Heart left ventricle (tissue), 16 donors: ENCODE measurements around the gene CRACDL. TPM values are rescaled to one million over a fixed set of nuclear protein-coding genes. Genes with fewer than 3 reads are reported as not detected.
A peak's percentile ranks its signal among the peaks of the same experiment; 100 is the strongest.

ENCODE experiments used
- ATAC-seq, 4 donors: fragments of 200-7000 bp; cut with Tn5 transposase; one replicate each; pipeline ENCODE4 v1.9.1; 2020 to 2022; ENCODE audit warnings: moderate library complexity in 4 of 4, mild to moderate bottlenecking in 3 of 4, moderate number of reproducible peaks in 1 of 4
- DNase-seq, 5 donors: peaks; one replicate each; pipeline ENCODE4 v3.0.0-alpha.2; 2020
- H3K27ac ChIP-seq, 12 donors: fragments of 200-600 bp; sonication (generic) in 4 of 12; one replicate each; pipeline versions ENCODE4 v1.5.0 to v1.8.0; 2016 to 2022; ENCODE audit warnings: mild to moderate bottlenecking in 2 of 12
- H3K27me3 ChIP-seq, 9 donors: fragments of 200-600 bp; sonication (generic) in 2 of 9; one replicate each; pipeline versions ENCODE4 v1.5.1 to v1.8.0; 2016 to 2022; ENCODE audit warnings: mild to moderate bottlenecking in 3 of 9
- H3K36me3 ChIP-seq, 9 donors: fragments of 200-600 bp; sonication (generic) in 2 of 9; one replicate each; pipeline versions ENCODE4 v1.5.0 to v1.8.0; 2018 to 2022; ENCODE audit warnings: mild to moderate bottlenecking in 2 of 9
- H3K4me1 ChIP-seq, 12 donors: fragments of 200-600 bp; sonication (generic) in 4 of 12; one replicate each; pipeline versions ENCODE4 v1.5.0 to v1.8.0; 2016 to 2022; ENCODE audit warnings: mild to moderate bottlenecking in 3 of 12
- H3K4me3 ChIP-seq, 12 donors: fragments of 200-600 bp; sonication (generic) in 4 of 12; one replicate each; pipeline versions ENCODE4 v1.5.0 to v1.8.0; 2017 to 2022; ENCODE audit warnings: mild to moderate bottlenecking in 9 of 12, moderate library complexity in 4 of 12
- H3K9me3 ChIP-seq, 12 donors: fragments of 200-600 bp; sonication (generic) in 4 of 12; one replicate each; pipeline versions ENCODE4 v1.5.0 to v1.8.0; 2016 to 2022; ENCODE audit warnings: mild to moderate bottlenecking in 1 of 12
- POLR2A ChIP-seq, 2 donors: fragments of 450-650 bp; IDR thresholded peaks; one replicate each; pipeline ENCODE4 v1.6.1; 2017; ENCODE audit warnings: antibody characterized with exemption in 2 of 2, mild to moderate bottlenecking in 2 of 2, moderate library complexity in 2 of 2
- WGBS, 4 donors: extraction: QIAGEN DNeasy Blood & Tissue Kit in 2 of 4; methylation state at CpG; one replicate each; pipeline versions ENCODE4 v1.1.5 to v1.1.7; 2013 to 2018; 5-methylcytosine and 5-hydroxymethylcytosine counted together
- intact Hi-C, 10 donors: fragments of 100-400 bp; cut with DNase I; formaldehyde crosslinking; loops; one replicate each; pipeline versions ENCODE4 v1.11.1 to v1.14.2; 2022
- long read RNA-seq, 3 donors: library from polyadenylated mRNA; unstranded; transcript quantifications; one replicate each; pipeline ENCODE4 v2.0.0, GENCODE V29; 2020 to 2021
- polyA plus RNA-seq, 2 donors: library from polyadenylated mRNA; stranded (reverse); fragments of 200-250 nt; gene quantifications; one replicate each; pipeline ENCODE4 v1.2.3, GENCODE V29; 2013
- total RNA-seq, 9 donors: library from RNA; depleted of rRNA in 2 of 9; stranded (reverse); fragments of >200 nt in 2 of 9; fragmentation: NEBNext Ultra II Directional in 3 of 9; extraction: Animal tissue kit (Norgen Biotek cat#: 25700) in 3 of 9; gene quantifications; one replicate each; pipeline versions ENCODE4 v1.1.0 to v1.2.4, GENCODE V29; 2016 to 2023
- TF ChIP-seq, protein P1 (sequence below), 12 donors: fragments of 200-600 bp; sonication (generic) in 4 of 12; IDR thresholded peaks; one replicate each; pipeline versions ENCODE4 v1.5.0 to v1.8.0; 2018 to 2022; ENCODE audit warnings: antibody characterized with exemption in 12 of 12, mild to moderate bottlenecking in 5 of 12
- donor health status: ischemic (EF 13 %, LVEDD 7.1; RV severe dilation, severe dysfunction).
- donor health status: healthy with polysubstance abuse.
- donor health status: DM: no; HTN: yes; CAD: no.
- donor health status: DM: no; HTN: no; CAD: no.
- donor health status: ischemic (EF 25% LVEDD 6.9; RV normal size, moderate dysfunction).
- donor health status: ischemic (EF 25% LVEDD 5.7; RV mildly dilated, moderate dysfunction).
- donor health status: healthy.
- donor health status: DM: yes; HTN: yes; CAD: no.
- donor health status: ischemic (EF 35%, LVEDD 5.7; RV mildly dilated, moderate dysfunction).
- donor health status: nonischemic (EF 11% LVEDD 7.7; RV severe dilation, severe dysfunction).
- donor health status: DM: yes; HTN: yes; CAD: no.
- donor health status: PGD.
- donor health status: ischemic (EF 29% LVEDD 5.4; RV normal size, mild dysfunction).
- donor health status: nonischemic (EF 23%, LVEDD 6.1; RV moderate dilation, normal function).

The CRACDL gene, protein sequence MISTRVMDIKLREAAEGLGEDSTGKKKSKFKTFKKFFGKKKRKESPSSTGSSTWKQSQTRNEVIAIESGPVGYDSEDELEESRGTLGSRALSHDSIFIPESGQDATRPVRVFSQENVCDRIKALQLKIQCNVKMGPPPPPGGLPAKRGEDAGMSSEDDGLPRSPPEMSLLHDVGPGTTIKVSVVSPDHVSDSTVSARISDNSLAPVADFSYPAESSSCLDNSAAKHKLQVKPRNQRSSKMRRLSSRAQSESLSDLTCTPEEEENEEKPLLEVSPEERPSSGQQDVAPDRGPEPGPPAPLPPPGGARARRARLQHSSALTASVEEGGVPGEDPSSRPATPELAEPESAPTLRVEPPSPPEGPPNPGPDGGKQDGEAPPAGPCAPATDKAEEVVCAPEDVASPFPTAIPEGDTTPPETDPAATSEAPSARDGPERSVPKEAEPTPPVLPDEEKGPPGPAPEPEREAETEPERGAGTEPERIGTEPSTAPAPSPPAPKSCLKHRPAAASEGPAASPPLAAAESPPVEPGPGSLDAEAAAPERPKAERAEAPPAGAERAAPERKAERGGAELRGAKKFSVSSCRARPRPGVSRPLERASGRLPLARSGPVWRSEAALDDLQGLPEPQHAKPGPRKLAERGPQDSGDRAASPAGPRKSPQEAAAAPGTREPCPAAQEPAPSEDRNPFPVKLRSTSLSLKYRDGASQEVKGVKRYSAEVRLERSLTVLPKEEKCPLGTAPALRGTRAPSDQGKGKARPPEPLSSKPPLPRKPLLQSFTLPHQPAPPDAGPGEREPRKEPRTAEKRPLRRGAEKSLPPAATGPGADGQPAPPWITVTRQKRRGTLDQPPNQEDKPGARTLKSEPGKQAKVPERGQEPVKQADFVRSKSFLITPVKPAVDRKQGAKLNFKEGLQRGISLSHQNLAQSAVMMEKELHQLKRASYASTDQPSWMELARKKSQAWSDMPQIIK
- total RNA-seq: 1 to 10 TPM; 1.1 to 6.4 (median 2.9) TPM
- 1 to 10 TPM; 1.7 to 7.4 TPM for polyA plus RNA-seq
- long read RNA-seq, donor 1, partial matches to known transcripts: 10 of 13 reads
- long read RNA-seq, donor 1, other reads (novel, unspliced or antisense): 3 of 13 reads
- long read RNA-seq, donor 2, partial matches to known transcripts: 0 of 1 reads
- long read RNA-seq, donor 2, other reads (novel, unspliced or antisense): 1 of 1 reads
- long read RNA-seq, donor 3, partial matches to known transcripts: 5 of 7 reads
- long read RNA-seq, donor 3, other reads (novel, unspliced or antisense): 2 of 7 reads

DNA sequence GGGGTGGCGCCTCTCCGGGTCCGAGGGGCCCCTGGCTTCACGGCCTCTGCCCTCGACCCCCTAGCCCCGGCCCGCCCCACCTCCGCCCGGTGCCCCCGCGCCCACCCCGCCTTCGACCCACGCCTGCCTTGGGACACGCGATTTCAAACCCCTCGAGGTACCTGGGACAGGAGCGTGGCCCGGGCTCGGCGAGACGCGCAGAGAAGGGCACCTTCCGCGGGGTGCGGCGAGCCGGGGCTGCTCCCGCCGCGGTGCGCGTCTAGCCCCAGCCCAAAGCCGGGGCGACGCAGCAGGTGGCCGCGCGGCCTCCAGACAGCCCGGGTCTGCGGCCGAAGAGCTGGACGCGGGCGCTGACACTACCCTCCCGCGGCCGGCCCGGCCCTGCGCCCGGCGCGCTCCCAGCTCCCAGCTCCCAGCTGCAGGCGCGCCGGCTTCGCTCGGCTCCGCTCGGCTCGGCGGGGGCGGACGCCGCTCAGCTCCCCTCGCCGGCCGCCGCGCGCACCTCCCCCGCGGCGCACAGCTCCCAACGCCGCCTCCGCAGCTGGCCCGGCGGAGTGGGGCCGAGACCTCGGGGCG, at the start of gene CRACDL:
Gene CRACDL (minus strand): TSS at position 449 of the 576 bp plus-strand sequence. CDS start 89,425 bp downstream, outside the sequence.
- Histone ChIP-seq H3K27me3 (peaks cover 12 to 61% (median 36%) of the 10 kb centered on the region in 9 donors), H3K4me3 (peak within 1 kb of the TSS; percentile 26 to 58 (median 46))

DNA sequence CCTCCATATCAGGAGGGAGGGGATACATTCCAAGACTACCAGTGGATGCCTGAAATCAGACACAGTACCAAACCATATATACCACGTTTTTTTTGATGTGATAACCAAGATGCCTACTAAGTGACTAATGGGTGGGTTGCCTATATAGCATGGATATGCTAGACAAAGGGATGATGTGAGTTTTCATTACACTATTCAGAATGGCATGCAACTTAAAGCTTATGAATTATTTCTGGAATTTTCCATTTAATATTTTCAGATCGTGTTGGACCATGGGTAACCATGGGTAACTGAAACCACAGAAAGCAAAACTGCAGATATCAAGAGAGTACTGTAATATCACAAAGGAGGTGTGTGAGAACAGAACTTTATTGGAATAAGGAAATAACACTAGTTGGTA, 39.6 kb upstream of the CRACDL start:
- 51 to 62% (median 58%) methylated on average over 2 of the region's 2 CpGs for WGBS, 4 donors
- ATAC-seq: no peak
- intact Hi-C loops: no loop called here
- H3K9me3 ChIP-seq: peaks cover 0 to 42% (median 18%) of the 10 kb centered on the region in 12 donors
- H3K4me1 ChIP-seq: no peaks in the 10 kb centered on the region
- H3K27ac ChIP-seq: no peak overlapping the region
- H3K4me3 ChIP-seq: no peak overlapping the region
- no peak for DNase-seq
- H3K27me3 ChIP-seq: no peaks in the 10 kb centered on the region
- H3K36me3 ChIP-seq: no peaks in the 10 kb centered on the region
- TF ChIP-seq, protein P1, sequence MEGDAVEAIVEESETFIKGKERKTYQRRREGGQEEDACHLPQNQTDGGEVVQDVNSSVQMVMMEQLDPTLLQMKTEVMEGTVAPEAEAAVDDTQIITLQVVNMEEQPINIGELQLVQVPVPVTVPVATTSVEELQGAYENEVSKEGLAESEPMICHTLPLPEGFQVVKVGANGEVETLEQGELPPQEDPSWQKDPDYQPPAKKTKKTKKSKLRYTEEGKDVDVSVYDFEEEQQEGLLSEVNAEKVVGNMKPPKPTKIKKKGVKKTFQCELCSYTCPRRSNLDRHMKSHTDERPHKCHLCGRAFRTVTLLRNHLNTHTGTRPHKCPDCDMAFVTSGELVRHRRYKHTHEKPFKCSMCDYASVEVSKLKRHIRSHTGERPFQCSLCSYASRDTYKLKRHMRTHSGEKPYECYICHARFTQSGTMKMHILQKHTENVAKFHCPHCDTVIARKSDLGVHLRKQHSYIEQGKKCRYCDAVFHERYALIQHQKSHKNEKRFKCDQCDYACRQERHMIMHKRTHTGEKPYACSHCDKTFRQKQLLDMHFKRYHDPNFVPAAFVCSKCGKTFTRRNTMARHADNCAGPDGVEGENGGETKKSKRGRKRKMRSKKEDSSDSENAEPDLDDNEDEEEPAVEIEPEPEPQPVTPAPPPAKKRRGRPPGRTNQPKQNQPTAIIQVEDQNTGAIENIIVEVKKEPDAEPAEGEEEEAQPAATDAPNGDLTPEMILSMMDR (IDR thresholded peaks at IDR 0.05): no peak
- TF ChIP-seq POLR2A (IDR thresholded peaks at IDR 0.05): no peak

More for the DNA sequence above, at the start of gene CRACDL:
- Histone ChIP-seq H3K36me3 (no peaks in the 10 kb centered on the region), H3K9me3 (no peaks in the 10 kb centered on the region), H3K4me1 (peaks cover 0 to 24% (median 6%) of the 10 kb centered on the region in 12 donors), H3K27ac (no peak within 1 kb of the TSS)
- intact Hi-C loops: no loop called here
- 0 to 14% (median 1%) methylated on average over 19 to 82 of the region's 82 CpGs for WGBS, 4 donors
- TF ChIP-seq, protein P1 (IDR thresholded peaks at IDR 0.05): no peak
- no peak for TF ChIP-seq POLR2A (IDR thresholded peaks at IDR 0.05)
- ATAC-seq (peak in 2 of 4 donors; percentile 60 to 65), DNase-seq (no peak)

DNA sequence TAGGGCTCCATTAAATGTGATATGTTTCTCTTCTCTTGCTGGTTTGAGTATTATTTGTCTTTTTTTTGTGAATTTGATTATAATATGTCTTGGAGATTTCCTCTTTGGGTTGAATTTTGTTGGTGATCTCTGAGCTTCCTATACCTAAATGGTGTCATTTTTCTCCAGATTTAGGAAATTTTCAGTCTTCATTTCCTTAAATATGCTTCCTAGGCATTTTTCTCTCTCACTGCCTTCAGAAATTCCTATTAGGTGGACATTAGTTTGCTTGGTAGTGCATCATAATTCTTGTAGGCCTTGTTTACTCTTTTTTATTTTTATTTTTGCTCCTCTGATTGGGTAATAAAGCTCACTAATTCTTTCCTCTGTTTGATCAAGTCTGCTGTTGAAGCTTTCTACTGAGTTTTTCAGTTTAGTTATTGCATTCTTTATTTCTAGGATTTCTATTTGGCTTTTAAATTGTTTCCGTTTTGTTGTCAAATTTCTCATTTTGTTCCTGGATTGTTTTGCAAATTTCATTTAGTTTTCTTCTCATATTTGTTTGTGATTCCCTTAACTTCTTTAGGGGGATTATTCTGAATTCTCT, 36.6 kb upstream of the CRACDL start:
- Histone ChIP-seq H3K4me3 (no peak overlapping the region), H3K27ac (no peak overlapping the region), H3K36me3 (no peaks in the 10 kb centered on the region), H3K9me3 (peaks cover 0 to 64% (median 26%) of the 10 kb centered on the region in 12 donors), H3K27me3 (no peaks in the 10 kb centered on the region), H3K4me1 (no peaks in the 10 kb centered on the region)
- TF ChIP-seq POLR2A (IDR thresholded peaks at IDR 0.05): no peak
- TF ChIP-seq, protein P1 (IDR thresholded peaks at IDR 0.05): no peak
- DNase-seq: no peak
- intact Hi-C loops: no loop called here
- WGBS, 4 donors: 89 to 92% (median 92%) methylated on average over 1 of the region's 1 CpG
- ATAC-seq: no peak
